GM12891 (cell line): ENCODE measurements around the gene CGB3.

ENCODE experiments used
- POLR2A ChIP-seq: IDR thresholded peaks from 2 replicates; pipeline ENCODE4 v1.6.1; 2011; ENCODE audit warnings: low read depth, low read length, control low read depth
- TAF1 ChIP-seq: IDR thresholded peaks from 2 replicates; pipeline ENCODE4 v1.6.1; 2011; ENCODE audit warnings: low read depth, low read length, control low read depth

GRCh38 chr19:48989701-48990291, 34.3 kb downstream of the CGB3 start:
- TF ChIP-seq POLR2A (no peak), TAF1 (no peak)
